NCI-H2107 treated with DMSO at 0.1 percent for 48 hours (cell line): ENCODE results near the gene SDR42E2.
"Not testable (repeated sequence)": the region's sequence is repeated elsewhere in the genome, so short reads cannot be mapped to it uniquely, and the experiment has no call there.

ENCODE experiments used
- DNase-seq: peaks from one replicate; lab custom pipeline; 2025; ENCODE audit not compliant: unreplicated experiment; lab: John Stamatoyannopoulos, UW

Gene SDR42E2

DNA sequence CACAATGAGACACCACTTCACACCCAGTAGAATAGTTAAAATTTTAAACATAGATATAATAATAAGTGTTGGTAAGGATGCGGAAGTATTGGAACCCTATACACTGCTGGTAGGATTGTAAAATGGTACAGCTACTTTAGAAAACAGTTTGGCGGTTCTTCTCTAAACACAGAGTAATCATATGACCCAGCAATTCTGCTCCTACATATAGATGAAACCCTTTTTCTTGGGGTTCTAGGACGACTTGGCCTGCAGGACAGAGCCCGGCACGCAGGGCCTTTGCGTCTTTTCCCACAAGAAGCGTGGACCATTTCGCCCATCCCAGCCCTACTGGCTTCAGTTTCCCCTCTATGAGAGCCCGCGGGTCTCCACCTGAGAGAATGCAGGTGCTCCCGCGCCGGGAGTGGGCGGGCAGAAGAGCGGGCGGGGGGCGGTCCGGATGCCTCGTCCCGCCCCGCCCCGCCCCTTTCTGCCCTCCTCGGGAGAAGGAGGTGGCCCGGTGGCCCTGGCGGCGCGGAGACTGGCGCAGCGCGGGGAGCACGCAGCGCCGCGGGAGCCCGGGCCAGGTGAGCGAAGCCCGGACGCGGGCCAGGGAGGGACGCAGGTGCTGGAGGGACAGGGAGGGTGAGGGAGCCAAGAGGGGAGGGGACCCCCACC is at the start of gene SDR42E2:
Gene SDR42E2 (plus strand): TSS at position 508 of the 657 bp plus-strand sequence. CDS start 3,077 bp downstream, outside the sequence.
- no peak for DNase-seq

DNA sequence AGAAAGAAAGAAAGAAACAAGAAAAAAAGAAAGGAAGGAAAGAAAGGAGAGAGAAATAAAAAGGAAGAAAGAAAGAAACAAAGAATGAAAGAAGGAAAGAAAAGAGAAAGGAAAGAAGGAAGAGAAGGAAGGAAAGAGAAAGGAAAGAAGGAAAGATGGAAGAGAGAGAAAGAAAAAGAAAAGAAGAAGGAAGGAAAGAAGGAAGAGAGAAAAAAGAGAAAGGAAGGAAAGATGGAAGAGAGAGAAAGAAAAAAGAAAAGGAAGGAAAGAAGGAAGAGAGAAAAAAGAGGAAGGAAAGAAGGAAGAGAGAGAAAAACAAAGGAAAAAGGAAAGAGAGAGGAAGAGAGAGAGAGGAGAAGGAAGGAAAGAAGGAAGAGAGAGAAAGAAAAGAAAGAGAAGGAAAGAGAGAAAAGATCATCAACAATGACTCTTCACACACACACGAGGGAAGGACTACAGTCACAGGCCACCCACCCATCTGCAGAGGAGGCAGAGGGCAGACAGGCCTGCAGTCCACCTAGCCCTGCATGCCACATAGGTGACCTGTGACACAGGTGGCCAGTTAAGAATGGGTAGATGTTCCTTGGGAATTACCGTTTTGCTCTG is 46.1 kb upstream of the SDR42E2 start:
- no peak for DNase-seq

DNA sequence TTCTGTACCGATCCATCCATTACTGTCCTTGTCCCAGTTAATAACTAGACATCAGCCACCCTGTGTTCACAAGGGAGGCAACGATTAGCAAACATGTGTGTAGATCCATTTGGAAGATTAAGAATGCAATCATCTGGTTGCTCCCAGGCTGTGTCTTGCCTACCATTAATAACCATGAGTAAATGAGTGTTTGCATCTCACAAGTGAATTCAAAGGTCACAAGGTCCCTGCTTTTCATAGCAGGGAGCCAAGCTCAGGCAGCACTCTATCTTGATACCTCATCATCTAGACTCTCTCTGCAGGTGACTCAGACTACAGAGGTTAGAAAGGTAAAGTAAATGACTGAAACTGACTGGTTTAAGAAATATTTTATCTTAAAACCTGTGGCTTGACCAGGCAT is 44.7 kb upstream of the SDR42E2 start:
- no peak for DNase-seq

DNA sequence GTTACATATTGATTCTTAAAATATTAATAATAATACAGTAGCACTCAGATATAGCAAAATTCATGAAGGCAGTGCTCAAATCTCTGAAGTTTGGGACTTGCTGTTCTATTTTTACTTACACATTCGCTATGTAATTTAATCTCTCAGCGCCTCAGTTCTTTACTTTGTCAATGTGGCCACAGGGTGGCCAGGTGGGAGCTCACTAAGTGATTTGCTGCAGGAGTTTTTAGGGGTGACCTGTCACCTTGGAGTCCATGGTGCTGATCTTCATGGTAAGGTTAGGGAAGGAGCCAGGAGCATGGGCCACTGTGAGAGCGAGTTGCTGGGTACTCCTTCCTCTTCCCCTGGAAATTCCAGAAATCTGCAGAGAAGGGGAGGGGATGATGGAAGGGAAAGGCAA is 41.9 kb upstream of the SDR42E2 start:
- no peak for DNase-seq

DNA sequence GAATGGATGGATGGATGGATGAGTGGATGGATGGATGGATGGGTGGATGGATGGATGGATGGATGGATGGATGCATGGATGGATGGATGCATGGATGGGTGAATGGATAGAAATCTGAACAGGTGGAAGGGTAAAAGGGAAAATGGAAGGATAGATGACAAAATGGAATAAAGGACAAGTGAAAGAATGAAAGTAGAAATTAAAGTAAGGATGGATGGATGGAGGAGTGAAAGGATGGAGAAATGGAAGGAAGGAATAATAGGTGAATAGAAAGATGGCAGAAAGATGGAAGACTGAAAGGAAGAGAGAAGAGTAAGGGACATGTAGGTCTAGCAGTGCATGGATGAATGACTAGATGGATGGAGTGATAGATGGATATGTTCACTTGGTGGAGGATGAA is 40.1 kb upstream of the SDR42E2 start:
- no peak for DNase-seq

DNA sequence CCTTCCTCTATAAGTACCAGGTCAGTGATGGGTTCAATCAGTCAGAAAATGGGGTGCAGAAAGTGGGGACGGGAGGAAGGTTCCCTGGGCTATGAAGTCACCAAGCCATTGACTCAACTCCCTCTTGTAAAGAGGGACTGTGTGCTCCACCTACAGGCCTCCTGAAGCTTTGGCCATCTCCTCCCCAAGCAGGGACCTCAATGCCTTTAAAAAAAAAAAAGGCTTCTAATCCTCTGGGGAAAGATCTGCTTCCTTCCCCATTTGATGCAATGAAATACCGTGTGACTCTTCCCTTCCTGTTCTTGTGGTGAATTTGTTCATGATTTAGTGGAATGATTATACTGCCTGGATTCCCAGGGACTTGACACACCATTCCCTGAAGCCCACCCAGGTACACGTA is 39.2 kb upstream of the SDR42E2 start:
- no peak for DNase-seq

DNA sequence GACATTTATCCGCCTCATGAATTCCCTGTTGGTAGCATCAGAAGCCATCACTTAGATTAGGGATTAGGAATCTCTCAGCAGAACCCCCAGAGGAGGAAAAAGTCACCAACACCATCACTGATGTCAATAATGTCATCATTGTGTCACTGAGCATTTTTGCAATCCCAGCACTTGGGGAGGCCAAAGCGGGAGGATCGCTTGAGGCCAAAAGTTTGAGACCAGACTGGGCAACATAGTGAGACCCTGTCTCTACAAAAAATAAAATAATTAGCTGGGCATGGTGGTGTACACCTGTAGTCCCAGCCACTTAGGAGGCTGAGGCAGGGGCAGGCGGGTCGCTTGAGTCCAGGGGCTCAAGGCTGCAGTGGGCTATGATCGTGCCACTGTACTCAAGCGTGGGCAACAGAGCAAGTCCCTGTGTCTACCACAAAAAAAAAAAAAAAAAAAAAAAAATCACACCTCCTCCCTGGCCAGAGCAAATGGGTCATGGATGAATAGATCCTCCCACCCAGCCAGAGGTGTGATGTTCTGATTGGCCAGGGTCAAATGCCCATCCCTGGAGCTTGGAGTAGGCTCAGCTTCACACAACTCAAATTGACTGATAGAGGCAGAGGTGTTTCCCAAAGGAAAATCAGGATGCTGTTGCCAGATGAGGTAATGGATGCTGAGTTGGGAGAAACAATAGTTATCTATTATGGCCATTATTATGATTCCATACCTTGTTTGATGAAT is 38.4 kb upstream of the SDR42E2 start:
- no peak for DNase-seq

DNA sequence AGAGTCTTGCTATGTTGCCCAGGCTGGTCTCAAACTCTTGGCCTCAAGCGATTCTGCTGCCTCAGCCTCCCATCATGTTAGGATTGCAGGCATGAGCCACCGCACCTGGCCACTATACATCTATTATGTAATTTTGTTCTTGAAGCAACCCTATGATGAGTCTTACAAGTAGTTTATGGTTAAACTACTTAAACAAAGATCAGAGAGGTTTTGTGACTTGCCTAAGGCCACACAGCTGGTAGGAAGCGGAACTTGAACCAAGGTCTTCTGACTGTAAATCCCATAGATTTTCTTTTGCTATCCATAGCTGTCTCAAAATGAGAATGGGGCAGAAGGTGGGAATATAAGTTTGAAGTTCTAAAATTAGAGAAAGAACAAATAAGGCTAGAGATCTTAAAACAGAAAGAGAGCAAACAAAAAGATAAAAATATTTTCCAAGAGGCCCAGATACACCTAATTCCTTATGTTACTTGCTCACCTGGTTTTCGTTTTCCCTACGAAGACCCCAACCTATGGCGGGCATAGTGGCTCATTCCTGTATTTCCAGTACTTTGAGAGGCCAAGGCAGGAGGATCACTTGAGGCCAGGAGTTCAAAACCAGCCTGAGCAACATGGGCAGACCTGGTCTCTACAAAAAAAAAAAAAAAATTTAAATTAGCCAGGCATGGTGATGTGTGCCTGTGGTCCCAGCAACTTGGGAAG is 37.6 kb upstream of the SDR42E2 start:
- no peak for DNase-seq

DNA sequence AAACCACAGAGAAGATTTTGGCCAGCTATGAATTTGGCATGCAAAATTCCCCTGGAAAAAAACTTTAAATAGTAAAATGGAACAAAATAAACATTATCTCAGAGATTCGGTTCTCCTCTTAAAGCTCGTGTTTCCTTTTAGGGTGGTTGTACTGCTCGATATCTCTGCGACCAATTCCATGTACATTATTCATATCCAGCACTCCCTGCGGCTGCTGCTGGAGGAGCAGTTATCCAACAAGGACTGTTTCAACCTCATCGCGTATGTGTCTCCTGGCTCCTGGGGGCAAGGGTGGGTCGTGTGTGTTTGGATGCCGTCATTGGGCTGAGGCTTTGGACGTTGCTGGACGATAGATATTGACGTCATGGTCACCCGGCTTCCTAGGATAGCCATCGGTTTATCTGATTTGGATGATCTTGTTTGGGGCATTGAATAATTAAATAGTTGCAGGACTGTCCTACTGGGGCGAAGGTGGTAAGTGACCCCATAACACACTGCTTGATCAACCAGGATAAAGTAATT is 36.2 kb upstream of the SDR42E2 start:
- no peak for DNase-seq

DNA sequence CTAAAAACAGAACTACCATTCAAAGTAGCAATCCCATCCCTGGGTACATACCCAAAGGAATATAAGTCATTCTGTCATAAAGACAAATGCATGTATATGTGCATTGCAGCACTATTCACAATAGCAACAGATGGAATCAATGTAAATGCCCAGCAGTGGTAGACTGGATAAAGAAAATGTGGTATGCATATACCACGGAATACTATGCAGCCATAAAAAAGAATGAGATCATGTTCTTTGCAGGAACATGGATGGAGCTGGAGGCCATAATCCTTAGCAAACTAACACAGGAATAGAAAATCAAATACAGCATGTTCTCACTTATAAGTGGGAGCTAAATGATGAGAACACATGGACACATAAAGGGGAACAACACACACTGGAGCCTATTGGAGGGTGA is 33.8 kb upstream of the SDR42E2 start:
- DNase-seq, result not testable (repeated sequence)

DNA sequence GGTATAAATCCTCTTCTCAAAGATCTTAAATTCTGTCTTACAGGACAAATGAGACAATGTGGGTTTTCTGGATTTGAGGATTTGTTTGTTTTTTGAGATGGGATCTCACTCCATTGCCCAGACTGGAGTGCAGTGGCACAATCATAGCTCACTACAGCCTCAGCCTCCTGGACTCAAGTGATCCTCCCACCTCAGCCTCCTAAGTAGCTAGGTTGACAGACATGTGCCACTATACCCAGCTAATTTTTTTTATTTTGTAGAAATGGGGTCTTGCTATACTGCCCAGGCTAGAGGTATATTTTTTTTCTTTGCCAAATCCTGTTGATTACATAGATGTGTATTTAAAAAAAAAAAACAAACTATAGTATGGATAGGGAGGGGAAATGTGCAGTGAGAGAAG is 31.8 kb upstream of the SDR42E2 start:
- DNase-seq, result no peak

DNA sequence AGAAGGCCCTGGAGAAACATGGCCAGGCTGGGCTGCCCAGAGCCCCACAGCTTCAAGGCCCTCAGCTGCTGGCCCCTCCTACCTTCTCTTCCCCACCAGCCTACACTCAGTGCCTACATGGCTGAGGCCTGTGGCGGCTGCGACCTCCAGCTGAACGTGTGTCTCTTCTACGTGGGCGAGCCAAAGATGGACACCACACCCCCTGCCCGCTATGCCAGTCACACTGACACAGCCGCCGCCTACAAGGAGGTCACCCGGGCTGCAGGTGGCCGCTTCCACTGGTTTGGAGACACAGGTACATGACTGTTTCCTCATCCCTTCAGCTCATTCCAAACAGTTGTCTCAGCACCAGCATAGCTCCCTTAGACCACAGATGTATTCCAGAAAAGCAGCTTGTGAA is 29.5 kb upstream of the SDR42E2 start:
- no peak for DNase-seq

DNA sequence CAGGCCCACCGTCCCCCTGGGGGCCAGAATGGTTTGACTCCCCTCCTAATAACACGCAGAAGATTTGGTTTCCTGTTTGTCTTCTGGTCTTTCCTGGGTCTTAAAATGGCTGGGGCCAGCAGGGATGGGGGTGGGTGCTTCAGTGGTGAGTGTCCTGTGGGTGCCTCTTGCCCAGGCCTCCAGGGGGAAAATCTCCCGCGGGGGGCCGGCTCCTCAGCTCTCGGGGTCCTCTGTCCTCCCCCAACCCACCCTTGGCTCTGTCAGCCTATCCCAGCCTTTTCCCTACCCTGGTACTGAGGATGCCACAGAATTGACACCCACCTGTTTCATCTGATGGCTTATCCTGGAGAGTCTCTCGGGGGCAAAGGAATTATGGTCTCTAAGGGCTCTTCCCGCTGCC is 23.8 kb upstream of the SDR42E2 start:
- DNase-seq, result no peak

DNA sequence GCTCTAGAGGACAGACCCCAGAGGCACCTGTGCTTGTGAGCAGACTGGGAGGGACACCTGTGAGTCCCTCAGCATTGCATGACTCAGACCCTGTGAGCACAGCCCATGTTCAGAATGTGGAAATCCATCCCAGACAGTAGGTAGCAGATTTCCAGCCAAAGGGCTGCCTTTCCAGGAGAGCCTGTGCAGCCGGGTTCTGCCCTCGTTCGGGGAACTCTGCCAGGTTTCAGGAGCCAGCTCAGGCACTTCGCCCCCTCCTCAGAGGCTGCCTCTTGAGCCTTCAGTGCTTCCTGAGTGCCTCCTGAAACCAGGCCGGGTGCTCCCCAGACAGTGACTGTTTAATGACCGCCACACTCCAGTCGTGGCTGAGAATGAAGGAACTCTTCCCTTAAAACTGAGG is 23.3 kb upstream of the SDR42E2 start:
- DNase-seq, result no peak

DNA sequence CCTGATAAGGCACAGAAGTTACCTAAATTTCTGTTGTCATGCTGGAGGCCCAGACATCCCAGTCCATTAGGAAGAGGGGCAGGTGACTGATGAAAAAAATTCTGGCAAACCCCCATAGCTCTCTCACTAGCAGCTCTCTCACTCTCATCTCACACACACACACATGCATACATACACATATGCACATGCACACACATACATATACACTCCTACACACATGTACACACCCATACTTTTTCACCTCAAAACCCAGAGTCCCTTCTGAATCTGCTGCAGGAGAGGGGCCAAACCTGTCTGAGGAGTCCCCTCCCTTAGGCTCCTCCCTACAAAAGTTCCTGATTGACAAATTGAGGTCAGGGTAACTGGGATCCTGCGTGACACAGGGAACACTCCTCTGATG is 22.6 kb upstream of the SDR42E2 start:
- DNase-seq, result no peak

DNA sequence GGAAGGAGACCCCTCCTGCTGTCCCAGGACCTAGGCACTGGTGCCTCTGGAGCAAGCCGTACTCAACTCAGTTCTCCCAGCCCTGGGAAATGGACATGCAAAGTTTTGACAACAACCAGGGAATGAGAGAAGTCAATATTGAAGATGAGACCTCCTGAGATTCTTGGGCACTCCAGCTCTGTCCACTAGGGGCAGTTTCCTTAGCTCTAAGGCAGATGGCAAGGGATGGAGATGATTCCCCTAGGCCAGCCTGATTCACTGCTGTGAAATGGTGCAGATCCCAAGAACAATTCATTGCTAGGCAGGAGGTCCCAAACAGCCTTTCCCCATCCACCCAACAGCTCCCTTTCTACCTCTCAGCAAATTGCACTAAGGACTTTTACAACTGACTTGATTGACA is 20.5 kb upstream of the SDR42E2 start:
- no peak for DNase-seq

DNA sequence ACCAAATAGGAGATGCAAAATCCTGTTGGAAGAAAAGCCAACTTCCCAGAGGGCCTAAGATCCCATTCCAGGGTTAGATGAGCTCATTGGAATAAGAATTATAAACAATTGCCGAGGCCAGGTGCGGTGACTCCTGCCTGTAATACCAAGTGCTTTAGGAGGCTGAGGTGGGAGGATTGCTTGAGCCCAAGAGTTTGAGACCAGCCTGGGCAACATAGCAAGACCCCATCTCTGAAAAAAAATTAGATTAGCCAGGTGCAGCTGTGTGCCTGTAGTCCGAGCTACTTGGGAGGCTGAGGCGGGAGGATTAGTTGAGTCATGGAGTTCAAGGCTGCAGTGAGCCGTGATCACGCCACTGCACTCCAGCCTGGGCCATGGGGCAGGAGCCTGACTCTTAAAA is 17.8 kb upstream of the SDR42E2 start:
- no peak for DNase-seq

DNA sequence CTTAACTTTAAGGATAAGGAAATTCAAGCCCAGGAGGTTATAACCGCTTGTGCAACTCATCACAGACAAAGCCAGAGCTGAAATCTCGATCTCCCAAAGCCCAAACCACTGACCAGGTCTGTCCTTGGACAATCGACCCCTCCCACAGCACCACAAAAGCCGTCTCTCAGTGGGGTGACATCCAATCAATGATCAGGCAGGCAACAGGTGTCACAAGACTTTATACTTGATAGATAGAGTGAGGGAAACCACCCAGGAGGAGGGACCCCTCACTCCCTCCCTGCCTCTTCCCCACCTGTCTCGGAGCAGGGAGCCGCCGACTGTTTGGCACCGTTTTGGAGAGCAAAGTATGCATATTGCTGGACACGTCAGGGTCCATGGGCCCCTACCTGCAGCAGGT is 14.5 kb upstream of the SDR42E2 start:
- DNase-seq, result no peak

DNA sequence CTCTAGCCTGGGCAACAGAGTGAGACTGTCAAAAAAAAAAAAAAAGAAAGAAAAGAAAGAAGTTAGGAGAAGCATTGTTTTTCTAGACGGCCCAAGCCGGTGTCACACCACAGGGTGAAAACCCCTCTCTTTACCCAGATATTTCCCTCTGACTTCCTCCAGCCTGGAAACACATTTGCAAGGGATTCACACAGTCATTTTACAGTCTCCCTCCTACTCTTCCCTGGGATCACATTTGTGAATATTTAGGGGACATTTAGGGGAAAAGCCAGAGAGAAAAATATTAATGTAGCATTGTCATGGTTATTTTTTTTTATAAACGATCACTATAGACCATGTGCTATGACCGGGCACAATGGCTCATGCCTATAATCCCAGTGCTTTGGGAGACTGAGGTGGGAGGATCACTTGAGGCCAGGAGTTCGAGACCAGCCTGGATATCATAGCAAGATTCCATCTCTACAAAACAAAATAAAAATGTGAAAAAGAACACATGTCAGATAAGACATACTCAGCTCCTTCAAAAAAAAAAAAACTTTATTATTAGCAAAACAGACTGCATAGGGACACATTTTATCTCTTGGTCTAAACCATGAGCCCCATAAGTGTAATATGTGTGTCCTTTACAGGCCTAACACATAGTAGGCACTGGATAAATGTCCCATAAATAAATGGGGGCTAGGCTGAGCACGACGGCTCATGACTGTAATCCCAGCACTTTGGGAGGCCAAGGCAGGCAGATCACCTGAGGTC is 10.9 kb upstream of the SDR42E2 start:
- no peak for DNase-seq

DNA sequence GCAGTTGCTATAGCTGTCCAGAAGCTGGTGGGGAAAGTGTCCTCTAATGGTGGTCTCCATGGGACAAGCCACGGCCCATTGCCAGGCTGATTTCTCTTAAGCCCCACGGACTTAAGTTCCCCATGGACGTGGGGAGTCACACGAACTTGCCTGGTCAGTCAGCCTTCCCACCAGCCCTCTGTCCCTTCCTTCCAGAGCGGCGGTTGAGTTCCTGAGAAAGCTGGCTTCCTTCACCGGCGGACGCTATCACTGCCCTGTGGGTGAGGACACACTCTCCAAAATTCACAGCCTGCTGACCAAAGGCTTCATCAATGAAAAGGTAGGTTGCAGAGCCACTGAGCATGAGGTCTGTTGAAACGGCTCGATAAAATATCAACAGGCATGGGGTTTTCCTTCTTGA is 10.0 kb upstream of the SDR42E2 start:
- no peak for DNase-seq

DNA sequence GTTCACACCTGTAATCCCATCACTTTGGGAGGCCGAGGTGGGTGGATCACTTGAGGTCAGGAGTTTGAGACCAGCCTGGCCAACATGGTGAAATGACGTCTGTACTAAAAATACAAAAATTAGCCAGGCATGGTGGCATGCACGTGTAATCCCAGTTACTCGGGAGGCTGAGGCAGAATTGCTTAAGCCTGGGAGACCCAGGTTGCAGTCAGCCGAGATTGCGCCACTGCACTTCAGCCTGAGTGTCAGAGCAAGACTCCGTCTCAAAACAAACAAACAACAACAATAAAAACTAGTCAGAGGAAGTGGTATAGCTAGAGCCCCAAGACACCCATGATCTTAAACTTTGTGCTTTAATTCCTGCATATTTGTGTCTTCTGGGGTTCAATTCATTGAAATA is 9.2 kb upstream of the SDR42E2 start:
- not testable (repeated sequence) for DNase-seq
